NCI-H345 treated with DMSO at 0.1 percent for 48 hours (cell line): ENCODE results near the gene FARS2.

Source experiments
- DNase-seq: peaks from one replicate; lab custom pipeline; 2025; ENCODE audit not compliant: unreplicated experiment; lab: John Stamatoyannopoulos, UW

Gene FARS2

GRCh38 chr6:5248302-5249098, 12.8 kb upstream of the FARS2 start:
- no peak for DNase-seq

GRCh38 chr6:5249451-5250122, 11.7 kb upstream of the FARS2 start:
- no peak for DNase-seq

GRCh38 chr6:5250451-5250850, 10.9 kb upstream of the FARS2 start:
- DNase-seq, result no peak

- DNase-seq, result no peak
Observed at GRCh38 chr6:5250911-5251310, 10.4 kb upstream of the FARS2 start.

- no peak for DNase-seq
Observed at GRCh38 chr6:5256952-5257351, 4.4 kb upstream of the FARS2 start.

- DNase-seq, result no peak
Observed at GRCh38 chr6:5257400-5257799, 3.9 kb upstream of the FARS2 start.

GRCh38 chr6:5259428-5259827, 1.9 kb upstream of the FARS2 start:
- no peak for DNase-seq

GRCh38 chr6:5260111-5260620, 1.1 kb upstream of the FARS2 start:
- DNase-seq, result no peak

- no peak for DNase-seq
Observed at GRCh38 chr6:5261545-5262109, 314 bp downstream of the FARS2 start.

- DNase-seq, result no peak
Observed at GRCh38 chr6:5266423-5266822, 5.1 kb downstream of the FARS2 start.

- DNase-seq, result no peak
Observed at GRCh38 chr6:5270093-5270680, 8.9 kb downstream of the FARS2 start.

- no peak for DNase-seq
Observed at GRCh38 chr6:5271926-5272325, 10.6 kb downstream of the FARS2 start.

- no peak for DNase-seq
Observed at GRCh38 chr6:5274231-5274630, 12.9 kb downstream of the FARS2 start.

- no peak for DNase-seq
Observed at GRCh38 chr6:5275497-5275896, 14.2 kb downstream of the FARS2 start.

- no peak for DNase-seq
Observed at GRCh38 chr6:5276581-5276980, 15.3 kb downstream of the FARS2 start.

- no peak for DNase-seq
Observed at GRCh38 chr6:5277589-5277988, 16.3 kb downstream of the FARS2 start.

GRCh38 chr6:5278047-5278446, 16.7 kb downstream of the FARS2 start:
- no peak for DNase-seq

- no peak for DNase-seq
Observed at GRCh38 chr6:5278565-5279120, 17.3 kb downstream of the FARS2 start.

GRCh38 chr6:5279891-5280338, 18.6 kb downstream of the FARS2 start:
- DNase-seq, result no peak

- no peak for DNase-seq
Observed at GRCh38 chr6:5280920-5281319, 19.6 kb downstream of the FARS2 start.

- no peak for DNase-seq
Observed at GRCh38 chr6:5282191-5282623, 20.9 kb downstream of the FARS2 start.
